DOHH2 (cell line): Measurements from ENCODE around the gene SLC38A1.

Source experiments
- H3F3A ChIP-seq: fragments of 200-600 bp; sonication (generic), shearing (Covaris generic); 2 replicates; pipeline ENCODE4 v1.6.0; 2016; ENCODE audit warnings: antibody characterized with exemption, mild to moderate bottlenecking; ENCODE audit not compliant: control insufficient read depth, insufficient read depth
- H3K27ac ChIP-seq: fragments of 200-600 bp; sonication (generic); 2 replicates; pipeline ENCODE4 v1.5.1; 2014; ENCODE audit warnings: low read depth, mild to moderate bottlenecking, low read length, moderate library complexity
- H3K27me3 ChIP-seq: fragments of 200-600 bp; sonication (generic); 2 replicates; pipeline ENCODE4 v1.6.1; 2014; ENCODE audit warnings: mild to moderate bottlenecking, low read length, mixed read lengths; ENCODE audit not compliant: control insufficient read depth
- H3K36me3 ChIP-seq: fragments of 200-600 bp; sonication (generic); 2 replicates; pipeline ENCODE4 v1.6.1; 2014; ENCODE audit warnings: mild to moderate bottlenecking, low read length, moderate library complexity, mixed read lengths; ENCODE audit not compliant: control insufficient read depth
- H3K4me1 ChIP-seq: fragments of 200-600 bp; sonication (generic); 2 replicates; pipeline ENCODE4 v1.6.1; 2014; ENCODE audit warnings: mild to moderate bottlenecking, low read length, mixed read lengths; ENCODE audit not compliant: control insufficient read depth
- H3K4me2 ChIP-seq: fragments of 200-600 bp; sonication (generic); 2 replicates; pipeline ENCODE4 v1.6.0; 2014; ENCODE audit warnings: mild to moderate bottlenecking, low read length, moderate library complexity
- H3K4me3 ChIP-seq: fragments of 200-600 bp; sonication (generic); 2 replicates; pipeline ENCODE4 v1.5.1; 2014; ENCODE audit warnings: mild to moderate bottlenecking, low read length, mixed read lengths
- H3K79me2 ChIP-seq: fragments of 200-600 bp; sonication (generic); 2 replicates; pipeline ENCODE4 v1.6.1; 2014; ENCODE audit warnings: mild to moderate bottlenecking, low read length, mixed read lengths; ENCODE audit not compliant: control insufficient read depth
- H3K9me2 ChIP-seq: fragments of 200-600 bp; sonication (generic); replicated peaks from 2 replicates; pipeline ENCODE4 v1.6.1; 2014; ENCODE audit warnings: mild to moderate bottlenecking, low read length, mixed read lengths; ENCODE audit not compliant: control insufficient read depth
- H3K9me3 ChIP-seq: fragments of 200-600 bp; sonication (generic); 2 replicates; pipeline ENCODE4 v1.6.1; 2014; ENCODE audit warnings: antibody characterized with exemption, low read length, mixed read lengths; ENCODE audit not compliant: control insufficient read depth, insufficient read depth
- H4K20me1 ChIP-seq: fragments of 200-600 bp; sonication (generic); 2 replicates; pipeline ENCODE4 v1.6.0; 2014; ENCODE audit warnings: low read depth, mild to moderate bottlenecking, antibody characterized with exemption, low read length, moderate library complexity; ENCODE audit not compliant: control insufficient read depth, insufficient read depth
- EZH2phosphoT487 ChIP-seq: fragments of 200-600 bp; sonication (generic); IDR thresholded peaks from 2 replicates; pipeline ENCODE4 v1.6.1; 2017; ENCODE audit warnings: borderline replicate concordance, mild to moderate bottlenecking, antibody characterized with exemption, low read length, moderate library complexity, mixed read lengths
- TF ChIP-seq, protein P1 (sequence below): fragments of 200-600 bp; sonication (generic); IDR thresholded peaks from one replicate; pipeline ENCODE4 v1.5.1; 2014; ENCODE audit warnings: antibody characterized with exemption, mild to moderate bottlenecking, low read depth, low read length; ENCODE audit not compliant: poor library complexity, severe bottlenecking

The SLC38A1 gene

DNA sequence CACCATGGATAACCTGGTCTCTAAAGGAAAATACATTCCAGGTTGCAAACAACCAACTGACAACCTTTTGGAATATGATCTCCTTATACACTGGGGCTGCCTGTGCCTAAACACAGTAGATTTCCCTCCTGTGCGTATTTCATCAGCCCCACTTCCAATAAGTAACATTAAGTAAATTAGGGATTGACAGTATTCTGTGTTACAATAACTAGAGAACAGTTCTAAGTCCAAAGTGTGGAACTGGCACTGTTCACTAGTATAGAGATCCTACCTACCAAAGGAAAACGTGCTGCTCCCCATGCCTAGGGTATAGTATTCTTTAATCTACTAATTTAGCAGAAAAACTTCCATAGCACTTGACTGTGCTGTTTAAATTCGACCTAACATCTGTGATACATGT, 82.8 kb downstream of the SLC38A1 start:
- H3K9me2 ChIP-seq, result no peaks in the 10 kb centered on the region
- H3F3A ChIP-seq, result peaks cover 2% of the 10 kb centered on the region; the same call in 1 of the 2 replicates
- no peaks in the 10 kb centered on the region for H3K9me3 ChIP-seq
- H3K36me3 ChIP-seq, result peaks cover 31% of the 10 kb centered on the region
- peaks cover 7% of the 10 kb centered on the region for H3K4me1 ChIP-seq
- TF ChIP-seq, protein P1, sequence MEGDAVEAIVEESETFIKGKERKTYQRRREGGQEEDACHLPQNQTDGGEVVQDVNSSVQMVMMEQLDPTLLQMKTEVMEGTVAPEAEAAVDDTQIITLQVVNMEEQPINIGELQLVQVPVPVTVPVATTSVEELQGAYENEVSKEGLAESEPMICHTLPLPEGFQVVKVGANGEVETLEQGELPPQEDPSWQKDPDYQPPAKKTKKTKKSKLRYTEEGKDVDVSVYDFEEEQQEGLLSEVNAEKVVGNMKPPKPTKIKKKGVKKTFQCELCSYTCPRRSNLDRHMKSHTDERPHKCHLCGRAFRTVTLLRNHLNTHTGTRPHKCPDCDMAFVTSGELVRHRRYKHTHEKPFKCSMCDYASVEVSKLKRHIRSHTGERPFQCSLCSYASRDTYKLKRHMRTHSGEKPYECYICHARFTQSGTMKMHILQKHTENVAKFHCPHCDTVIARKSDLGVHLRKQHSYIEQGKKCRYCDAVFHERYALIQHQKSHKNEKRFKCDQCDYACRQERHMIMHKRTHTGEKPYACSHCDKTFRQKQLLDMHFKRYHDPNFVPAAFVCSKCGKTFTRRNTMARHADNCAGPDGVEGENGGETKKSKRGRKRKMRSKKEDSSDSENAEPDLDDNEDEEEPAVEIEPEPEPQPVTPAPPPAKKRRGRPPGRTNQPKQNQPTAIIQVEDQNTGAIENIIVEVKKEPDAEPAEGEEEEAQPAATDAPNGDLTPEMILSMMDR, result no peak
- no peak for TF ChIP-seq EZH2phosphoT487
- no peak overlapping the region for H3K4me3 ChIP-seq
- no peaks in the 10 kb centered on the region; the same call in 1 of the 2 replicates for H4K20me1 ChIP-seq
- no peak overlapping the region for H3K4me2 ChIP-seq
- no peak overlapping the region for H3K27ac ChIP-seq
- no peaks in the 10 kb centered on the region for H3K79me2 ChIP-seq
- H3K27me3 ChIP-seq, result no peaks in the 10 kb centered on the region

DNA sequence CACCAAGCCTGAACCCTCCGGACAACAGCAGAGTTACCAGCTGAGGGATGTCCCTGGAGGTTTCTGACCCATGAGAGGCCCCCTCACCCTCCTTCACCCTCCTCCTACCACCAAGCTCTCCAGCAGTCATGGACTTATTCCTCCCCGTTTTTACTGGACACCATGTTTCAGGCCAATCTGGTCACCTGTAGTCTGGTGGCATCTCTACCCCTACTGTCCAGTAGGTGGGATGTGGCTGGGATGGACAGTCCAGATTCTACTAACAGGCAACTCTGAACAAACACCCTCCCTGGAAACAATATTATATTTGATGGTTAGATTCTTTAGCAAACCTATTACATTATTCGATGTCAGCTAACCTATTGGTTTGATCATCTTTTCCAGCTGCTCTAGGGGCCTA, 83.2 kb downstream of the SLC38A1 start:
- H3K9me3 ChIP-seq, result no peaks in the 10 kb centered on the region
- H3K79me2 ChIP-seq, result no peaks in the 10 kb centered on the region
- peaks cover 4% of the 10 kb centered on the region for H3F3A ChIP-seq
- no peaks in the 10 kb centered on the region for H3K27me3 ChIP-seq
- H4K20me1 ChIP-seq, result no peaks in the 10 kb centered on the region; the same call in 1 of the 2 replicates
- H3K4me1 ChIP-seq, result peaks cover 11% of the 10 kb centered on the region
- TF ChIP-seq, protein P1, result no peak
- no peak for TF ChIP-seq EZH2phosphoT487
- peaks cover 31% of the 10 kb centered on the region for H3K36me3 ChIP-seq
- no peaks in the 10 kb centered on the region for H3K9me2 ChIP-seq
- H3K4me3 ChIP-seq, result no peak overlapping the region
- no peak overlapping the region for H3K27ac ChIP-seq
- H3K4me2 ChIP-seq, result no peak overlapping the region

DNA sequence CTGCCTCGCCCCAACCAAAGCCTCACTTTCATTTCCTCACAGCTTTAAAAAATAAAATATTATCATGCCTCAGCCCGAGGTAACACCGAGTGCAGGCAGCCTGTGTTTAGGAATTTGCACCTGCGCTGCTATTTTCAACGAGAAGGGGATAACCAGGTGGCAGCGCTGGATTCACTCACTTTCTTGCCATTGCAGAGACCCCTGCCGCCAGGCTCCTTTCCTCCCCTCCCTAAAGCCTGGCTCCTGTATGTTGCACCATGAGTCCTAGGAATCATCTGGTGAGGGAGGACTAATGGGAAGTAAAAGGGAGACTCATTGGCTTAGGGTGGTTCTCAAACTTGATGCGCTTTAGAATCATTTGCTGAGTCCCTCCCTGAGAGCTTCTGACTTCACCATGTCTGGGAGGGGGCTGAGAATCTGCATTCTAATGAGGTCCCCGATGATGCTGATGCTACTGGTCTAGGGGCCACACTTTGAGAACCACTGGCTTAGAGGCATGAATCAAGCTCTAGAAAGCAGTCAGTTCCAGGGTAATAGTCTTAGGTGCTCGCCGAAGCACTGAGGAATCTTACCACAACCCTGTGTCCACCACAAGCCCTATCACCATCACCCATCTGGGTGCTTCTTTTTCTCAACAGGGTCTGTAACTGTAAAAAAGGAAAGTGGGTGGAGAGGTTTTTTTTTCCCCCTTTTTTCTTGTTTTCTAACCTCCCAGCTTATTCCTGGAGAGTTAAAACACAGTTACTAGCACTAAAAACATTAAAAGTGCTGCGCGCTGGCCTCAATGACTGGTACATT, 83.8 kb downstream of the SLC38A1 start:
- Histone ChIP-seq H3K79me2 (no peaks in the 10 kb centered on the region), H3K4me2 (no peak overlapping the region), H3K9me3 (no peaks in the 10 kb centered on the region), H3K36me3 (peaks cover 30% of the 10 kb centered on the region), H3K27ac (no peak overlapping the region), H4K20me1 (no peaks in the 10 kb centered on the region; the same call in 1 of the 2 replicates), H3K4me1 (peaks cover 18% of the 10 kb centered on the region), H3K9me2 (no peaks in the 10 kb centered on the region), H3K4me3 (no peak overlapping the region), H3F3A (peaks cover 9% of the 10 kb centered on the region), H3K27me3 (no peaks in the 10 kb centered on the region)
- no peak for TF ChIP-seq EZH2phosphoT487
- TF ChIP-seq, protein P1, result no peak
